HepG2 (cell line): ENCODE results near the gene UQCC2. TPM values are rescaled to one million over a fixed set of nuclear protein-coding genes. Genes with fewer than 3 reads are reported as not detected.

Experiments
- ARID2 ChIP-seq: sonication (generic); formaldehyde crosslinking; IDR thresholded peaks from 2 replicates; pipeline ENCODE4 v1.8.1; 2022; ENCODE audit warnings: mild to moderate bottlenecking, missing genetic modification reagents, borderline replicate concordance
- EP300 ChIP-seq, 3 experiments: sonication (generic) in 1 of 3; formaldehyde crosslinking in 1 of 3; IDR thresholded peaks; 2 replicates each; pipeline versions ENCODE4 v1.5.1 to v1.6.1; 2011 to 2020; ENCODE audit warnings: low read depth in 2 of 3, low read length in 2 of 3, borderline replicate concordance in 1 of 3, improper control_type of control experiment in 1 of 3, mild to moderate bottlenecking in 1 of 3, missing genetic modification reagents in 1 of 3, moderate library complexity in 1 of 3
- FOXM1 ChIP-seq: sonication (generic); formaldehyde crosslinking; IDR thresholded peaks from 2 replicates; pipeline ENCODE4 v1.5.0; 2020; ENCODE audit warnings: missing genetic modification reagents
- HMG20A ChIP-seq: IDR thresholded peaks from 2 replicates; pipeline ENCODE4 v1.6.1; 2016; ENCODE audit warnings: borderline replicate concordance
- NFAT5 ChIP-seq: sonication (generic); formaldehyde crosslinking; IDR thresholded peaks from 2 replicates; pipeline ENCODE4 v1.4.0; 2020; ENCODE audit warnings: missing genetic modification reagents
- SNAPC5 ChIP-seq: sonication (generic); formaldehyde crosslinking; IDR thresholded peaks from 2 replicates; pipeline ENCODE4 v1.8.1; 2023; ENCODE audit warnings: mild to moderate bottlenecking, missing genetic modification reagents, borderline replicate concordance
- ZNF614 ChIP-seq: IDR thresholded peaks from 2 replicates; pipeline ENCODE4 v1.6.1; 2018; ENCODE audit warnings: missing biosample characterization, missing genetic modification reagents, inconsistent platforms, borderline replicate concordance
- ZNF83 ChIP-seq: sonication (generic); formaldehyde crosslinking; IDR thresholded peaks from 2 replicates; pipeline ENCODE4 v1.4.0; 2020; ENCODE audit warnings: missing genetic modification reagents, mild to moderate bottlenecking, borderline replicate concordance
- polyA plus RNA-seq, 8 experiments: library from polyadenylated mRNA; depleted of rRNA in 3 of 8; stranded (reverse) in 7 of 8; unstranded in 1 of 8; fragments of >200 nt; fragmentation: Illumina TruSeq in 4 of 8; extraction: Trizol in 4 of 8; gene quantifications; 2 replicates each; pipeline versions ENCODE4 v1.2.1 to v1.2.3, GENCODE V29; 2011 to 2016; ENCODE audit warnings: low read depth in 4 of 8, missing spikeins in 1 of 8, mixed read lengths in 1 of 8; ENCODE audit not compliant: insufficient read depth in 1 of 8
- total RNA-seq, 5 experiments: library from RNA; depleted of rRNA; stranded (reverse); fragments of >200 nt; fragmentation: Illumina TruSeq; extraction: Trizol; gene quantifications; 2 replicates each; pipeline ENCODE4 v1.2.3, GENCODE V29; 2016; ENCODE audit warnings: low read depth in 1 of 5

Gene UQCC2
- total and polyA plus RNA-seq, 2 of the 13 experiments (the other 11 are each of a cell fraction or from before 2014, with no cell fraction given) = 82.4 to 238 TPM

- TF ChIP-seq NFAT5 (CRISPR knock-in tag) (no peak), SNAPC5 (CRISPR knock-in tag) (no peak), FOXM1 (CRISPR knock-in tag) (no peak), ARID2 (CRISPR knock-in tag) (no peak), ZNF83 (CRISPR knock-in tag) (no peak), EP300 (IDR thresholded peaks at IDR 0.05; ENCODE audit: low read depth in 2 of 2, low read length in 2 of 2) (no peak), EP300 (CRISPR knock-in tag; IDR thresholded peaks at IDR 0.05; ENCODE audit: borderline replicate concordance) (no peak), ZNF614 (no peak), HMG20A (CRISPR knock-in tag) (no peak)
- TF ChIP-seq, all 625 proteins: peak for 0
Observed at GRCh38 chr6:33755070-33755869, 43.8 kb upstream of the UQCC2 start (continued).
